Measurements from ENCODE around the gene DLG2. TPM values are rescaled to one million over a fixed set of nuclear protein-coding genes. Genes with fewer than 3 reads are reported as not detected.

DLG2 gene
- total and polyA plus RNA-seq, 4 donors: 0.30 to 5.5 (median 0.68) TPM

DNA sequence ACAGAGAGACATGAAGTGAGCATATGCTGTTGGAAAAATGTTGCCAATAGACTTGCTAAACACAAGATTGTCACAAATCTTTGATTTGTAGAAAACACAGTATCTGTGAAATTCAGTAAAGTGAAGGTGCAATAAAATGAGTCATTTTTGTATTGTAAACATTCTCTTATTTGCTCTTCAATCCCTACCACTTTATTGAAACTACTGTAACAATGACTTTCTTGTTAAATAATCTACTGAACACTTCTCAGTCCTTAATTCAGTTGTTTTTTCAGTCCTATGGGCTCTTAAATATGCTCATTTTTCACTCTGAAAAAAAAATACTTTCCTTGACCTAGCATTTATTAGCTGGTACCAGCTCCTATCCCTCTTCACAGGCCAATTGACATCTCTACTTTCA is 531.9 kb downstream of the DLG2 start:
- Histone ChIP-seq H3K9ac (ENCODE audit: low read depth in 1 of 2, low read length in 2 of 2) (no peak overlapping the region), H3K9me3 (ENCODE audit: control insufficient read depth in 4 of 4, low read length in 3 of 4) (no peaks in the 10 kb centered on the region), H3K4me3 (ENCODE audit: low read depth in 1 of 3, low read length in 3 of 3) (no peak overlapping the region), H3K4me1 (ENCODE audit: control insufficient read depth in 4 of 4, insufficient read depth in 4 of 4, low read length in 3 of 4) (no peaks in the 10 kb centered on the region), H3K27ac (ENCODE audit: low read depth in 1 of 2, low read length in 2 of 2) (no peak overlapping the region), H3K27me3 (ENCODE audit: control insufficient read depth in 4 of 4, insufficient read depth in 4 of 4, low read length in 3 of 4) (no peaks in the 10 kb centered on the region), H3K36me3 (ENCODE audit: control insufficient read depth in 4 of 4, insufficient read depth in 3 of 4, low read depth in 1 of 4, low read length in 3 of 4) (no peaks in the 10 kb centered on the region)
- DNase-seq (ENCODE audit: low spot score): no peak
- no peak for TF ChIP-seq EGR1 (IDR thresholded peaks at IDR 0.05; ENCODE audit: low read depth in 2 of 2)
- TF ChIP-seq TAF1 (conservative IDR thresholded peaks at IDR 0.05): no peak
- no peak for TF ChIP-seq JUND (IDR thresholded peaks at IDR 0.05)
- TF ChIP-seq, protein P1, sequence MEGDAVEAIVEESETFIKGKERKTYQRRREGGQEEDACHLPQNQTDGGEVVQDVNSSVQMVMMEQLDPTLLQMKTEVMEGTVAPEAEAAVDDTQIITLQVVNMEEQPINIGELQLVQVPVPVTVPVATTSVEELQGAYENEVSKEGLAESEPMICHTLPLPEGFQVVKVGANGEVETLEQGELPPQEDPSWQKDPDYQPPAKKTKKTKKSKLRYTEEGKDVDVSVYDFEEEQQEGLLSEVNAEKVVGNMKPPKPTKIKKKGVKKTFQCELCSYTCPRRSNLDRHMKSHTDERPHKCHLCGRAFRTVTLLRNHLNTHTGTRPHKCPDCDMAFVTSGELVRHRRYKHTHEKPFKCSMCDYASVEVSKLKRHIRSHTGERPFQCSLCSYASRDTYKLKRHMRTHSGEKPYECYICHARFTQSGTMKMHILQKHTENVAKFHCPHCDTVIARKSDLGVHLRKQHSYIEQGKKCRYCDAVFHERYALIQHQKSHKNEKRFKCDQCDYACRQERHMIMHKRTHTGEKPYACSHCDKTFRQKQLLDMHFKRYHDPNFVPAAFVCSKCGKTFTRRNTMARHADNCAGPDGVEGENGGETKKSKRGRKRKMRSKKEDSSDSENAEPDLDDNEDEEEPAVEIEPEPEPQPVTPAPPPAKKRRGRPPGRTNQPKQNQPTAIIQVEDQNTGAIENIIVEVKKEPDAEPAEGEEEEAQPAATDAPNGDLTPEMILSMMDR (IDR thresholded peaks at IDR 0.05; ENCODE audit: low read depth, low read length, missing input control): no peak
- no peak for TF ChIP-seq HNF4G (IDR thresholded peaks at IDR 0.05)
- TF ChIP-seq RXRA (IDR thresholded peaks at IDR 0.05): no peak
- no peak for TF ChIP-seq NR2F2 (IDR thresholded peaks at IDR 0.05)
- TF ChIP-seq FOXA1 (IDR thresholded peaks at IDR 0.05): no peak
- TF ChIP-seq, protein P2, sequence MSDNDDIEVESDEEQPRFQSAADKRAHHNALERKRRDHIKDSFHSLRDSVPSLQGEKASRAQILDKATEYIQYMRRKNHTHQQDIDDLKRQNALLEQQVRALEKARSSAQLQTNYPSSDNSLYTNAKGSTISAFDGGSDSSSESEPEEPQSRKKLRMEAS (IDR thresholded peaks at IDR 0.05): no peak
- TF ChIP-seq GABPA (IDR thresholded peaks at IDR 0.05 in 1 of 2, conservative IDR thresholded peaks at IDR 0.05 in 1 of 2): no peak
- no peak for TF ChIP-seq SP1 (IDR thresholded peaks at IDR 0.05)
- TF ChIP-seq HNF4A (conservative IDR thresholded peaks at IDR 0.05): no peak
- TF ChIP-seq, protein P3, sequence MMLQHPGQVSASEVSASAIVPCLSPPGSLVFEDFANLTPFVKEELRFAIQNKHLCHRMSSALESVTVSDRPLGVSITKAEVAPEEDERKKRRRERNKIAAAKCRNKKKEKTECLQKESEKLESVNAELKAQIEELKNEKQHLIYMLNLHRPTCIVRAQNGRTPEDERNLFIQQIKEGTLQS (IDR thresholded peaks at IDR 0.05): no peak

DNA sequence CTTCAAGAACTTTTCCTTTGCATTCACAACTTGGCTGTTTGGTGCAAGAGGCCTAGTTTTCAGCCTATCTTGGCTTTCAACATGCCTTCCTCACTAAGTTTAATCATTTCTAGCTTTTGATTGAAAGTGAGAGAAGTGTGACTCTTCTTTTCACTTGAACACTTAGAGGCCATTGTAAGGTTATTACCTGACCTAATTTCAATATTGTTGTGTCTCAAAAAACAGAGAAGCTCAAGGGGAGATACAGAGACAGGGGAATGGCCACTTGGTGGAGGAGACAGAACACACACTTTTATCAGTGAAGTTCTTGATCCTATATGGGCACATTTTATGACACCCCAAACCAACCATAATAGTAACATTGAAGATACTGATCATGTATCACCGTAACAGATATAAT is 532.3 kb downstream of the DLG2 start:
- H3K4me1 ChIP-seq (ENCODE audit: control insufficient read depth in 4 of 4, insufficient read depth in 4 of 4, low read length in 3 of 4): no peaks in the 10 kb centered on the region
- H3K9me3 ChIP-seq (ENCODE audit: control insufficient read depth in 4 of 4, low read length in 3 of 4): no peaks in the 10 kb centered on the region
- no peak for TF ChIP-seq EGR1 (IDR thresholded peaks at IDR 0.05; ENCODE audit: low read depth in 2 of 2)
- no peak for TF ChIP-seq FOXA2 (IDR thresholded peaks at IDR 0.05)
- no peak for TF ChIP-seq JUND (IDR thresholded peaks at IDR 0.05)
- TF ChIP-seq, protein P4, sequence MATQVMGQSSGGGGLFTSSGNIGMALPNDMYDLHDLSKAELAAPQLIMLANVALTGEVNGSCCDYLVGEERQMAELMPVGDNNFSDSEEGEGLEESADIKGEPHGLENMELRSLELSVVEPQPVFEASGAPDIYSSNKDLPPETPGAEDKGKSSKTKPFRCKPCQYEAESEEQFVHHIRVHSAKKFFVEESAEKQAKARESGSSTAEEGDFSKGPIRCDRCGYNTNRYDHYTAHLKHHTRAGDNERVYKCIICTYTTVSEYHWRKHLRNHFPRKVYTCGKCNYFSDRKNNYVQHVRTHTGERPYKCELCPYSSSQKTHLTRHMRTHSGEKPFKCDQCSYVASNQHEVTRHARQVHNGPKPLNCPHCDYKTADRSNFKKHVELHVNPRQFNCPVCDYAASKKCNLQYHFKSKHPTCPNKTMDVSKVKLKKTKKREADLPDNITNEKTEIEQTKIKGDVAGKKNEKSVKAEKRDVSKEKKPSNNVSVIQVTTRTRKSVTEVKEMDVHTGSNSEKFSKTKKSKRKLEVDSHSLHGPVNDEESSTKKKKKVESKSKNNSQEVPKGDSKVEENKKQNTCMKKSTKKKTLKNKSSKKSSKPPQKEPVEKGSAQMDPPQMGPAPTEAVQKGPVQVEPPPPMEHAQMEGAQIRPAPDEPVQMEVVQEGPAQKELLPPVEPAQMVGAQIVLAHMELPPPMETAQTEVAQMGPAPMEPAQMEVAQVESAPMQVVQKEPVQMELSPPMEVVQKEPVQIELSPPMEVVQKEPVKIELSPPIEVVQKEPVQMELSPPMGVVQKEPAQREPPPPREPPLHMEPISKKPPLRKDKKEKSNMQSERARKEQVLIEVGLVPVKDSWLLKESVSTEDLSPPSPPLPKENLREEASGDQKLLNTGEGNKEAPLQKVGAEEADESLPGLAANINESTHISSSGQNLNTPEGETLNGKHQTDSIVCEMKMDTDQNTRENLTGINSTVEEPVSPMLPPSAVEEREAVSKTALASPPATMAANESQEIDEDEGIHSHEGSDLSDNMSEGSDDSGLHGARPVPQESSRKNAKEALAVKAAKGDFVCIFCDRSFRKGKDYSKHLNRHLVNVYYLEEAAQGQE (IDR thresholded peaks at IDR 0.05): no peak
- TF ChIP-seq NR2F2 (IDR thresholded peaks at IDR 0.05): no peak
- TF ChIP-seq, protein P3 (IDR thresholded peaks at IDR 0.05): no peak
- no peak for TF ChIP-seq RAD21 (IDR thresholded peaks at IDR 0.05)
- TF ChIP-seq, protein P5, sequence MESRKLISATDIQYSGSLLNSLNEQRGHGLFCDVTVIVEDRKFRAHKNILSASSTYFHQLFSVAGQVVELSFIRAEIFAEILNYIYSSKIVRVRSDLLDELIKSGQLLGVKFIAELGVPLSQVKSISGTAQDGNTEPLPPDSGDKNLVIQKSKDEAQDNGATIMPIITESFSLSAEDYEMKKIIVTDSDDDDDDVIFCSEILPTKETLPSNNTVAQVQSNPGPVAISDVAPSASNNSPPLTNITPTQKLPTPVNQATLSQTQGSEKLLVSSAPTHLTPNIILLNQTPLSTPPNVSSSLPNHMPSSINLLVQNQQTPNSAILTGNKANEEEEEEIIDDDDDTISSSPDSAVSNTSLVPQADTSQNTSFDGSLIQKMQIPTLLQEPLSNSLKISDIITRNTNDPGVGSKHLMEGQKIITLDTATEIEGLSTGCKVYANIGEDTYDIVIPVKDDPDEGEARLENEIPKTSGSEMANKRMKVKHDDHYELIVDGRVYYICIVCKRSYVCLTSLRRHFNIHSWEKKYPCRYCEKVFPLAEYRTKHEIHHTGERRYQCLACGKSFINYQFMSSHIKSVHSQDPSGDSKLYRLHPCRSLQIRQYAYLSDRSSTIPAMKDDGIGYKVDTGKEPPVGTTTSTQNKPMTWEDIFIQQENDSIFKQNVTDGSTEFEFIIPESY (IDR thresholded peaks at IDR 0.05): no peak
- no peak for DNase-seq (ENCODE audit: low spot score)
- no peak overlapping the region for H3K27ac ChIP-seq (ENCODE audit: low read depth in 1 of 2, low read length in 2 of 2)
- H3K9ac ChIP-seq (ENCODE audit: low read depth in 1 of 2, low read length in 2 of 2): no peak overlapping the region
- WGBS: 89% methylated on average over 1 of the region's 1 CpG
- H3K36me3 ChIP-seq (ENCODE audit: control insufficient read depth in 4 of 4, insufficient read depth in 3 of 4, low read depth in 1 of 4, low read length in 3 of 4): no peaks in the 10 kb centered on the region
- no peaks in the 10 kb centered on the region for H3K27me3 ChIP-seq (ENCODE audit: control insufficient read depth in 4 of 4, insufficient read depth in 4 of 4, low read length in 3 of 4)
- no peak overlapping the region for H3K4me3 ChIP-seq (ENCODE audit: low read depth in 1 of 3, low read length in 3 of 3)
